GM06990 (cell line): ENCODE data around the gene PID1.

Experiments
- DNase-seq: peaks from one replicate; pipeline ENCODE4 v3.0.0-alpha.2; 2011; ENCODE audit not compliant: insufficient read length; ENCODE audit errors: extremely low read depth
- H3K27me3 ChIP-seq: replicated peaks from 2 replicates; pipeline ENCODE4 v1.6.0; 2011; ENCODE audit warnings: low read length; ENCODE audit not compliant: control insufficient read depth, insufficient read depth
- H3K36me3 ChIP-seq: 2 replicates; pipeline ENCODE4 v1.5.1; 2011; ENCODE audit warnings: low read length; ENCODE audit not compliant: control insufficient read depth, insufficient read depth
- H3K4me3 ChIP-seq: replicated peaks from 2 replicates; pipeline ENCODE4 v1.5.1; 2011; ENCODE audit warnings: low read depth, mild to moderate bottlenecking, control low read depth, low read length
- CTCF ChIP-seq: IDR thresholded peaks from 2 replicates; pipeline ENCODE4 v1.5.1; 2011; ENCODE audit warnings: low read length, control low read depth, mild to moderate bottlenecking, inconsistent platforms; ENCODE audit not compliant: insufficient read depth, poor library complexity, severe bottlenecking

Gene PID1

GRCh38 chr2:229261076-229261475, 10.0 kb downstream of the PID1 start:
- DNase-seq, result no peak
- no peaks in the 10 kb centered on the region for H3K36me3 ChIP-seq
- no peaks in the 10 kb centered on the region for H3K27me3 ChIP-seq
- no peak for TF ChIP-seq CTCF
- H3K4me3 ChIP-seq, result no peak overlapping the region

DNA sequence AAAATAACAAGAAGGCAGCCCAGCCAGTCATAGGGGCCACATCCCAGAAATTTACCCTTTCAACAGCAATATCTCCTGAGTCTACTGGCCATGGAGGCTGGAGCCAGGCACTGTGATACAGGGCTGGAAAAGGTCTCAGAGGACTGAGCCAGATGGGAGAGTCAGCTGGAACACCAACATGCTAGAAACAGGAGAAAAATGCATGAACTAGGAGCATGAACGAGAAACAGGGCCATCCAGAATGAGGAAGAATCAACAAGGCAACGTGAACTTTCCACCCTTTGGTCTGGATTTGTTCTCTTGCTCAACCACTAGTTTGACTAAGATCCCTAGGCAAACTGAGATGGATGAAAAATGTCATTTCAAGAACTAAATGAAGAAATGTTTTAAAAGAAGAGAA, 13.1 kb downstream of the PID1 start:
- no peak for DNase-seq
- Histone ChIP-seq H3K4me3 (no peak overlapping the region), H3K36me3 (no peaks in the 10 kb centered on the region), H3K27me3 (no peaks in the 10 kb centered on the region)
- TF ChIP-seq CTCF, result no peak

GRCh38 chr2:229256376-229256775, 14.7 kb downstream of the PID1 start:
- Histone ChIP-seq H3K36me3 (no peaks in the 10 kb centered on the region), H3K27me3 (no peaks in the 10 kb centered on the region), H3K4me3 (no peak overlapping the region)
- no peak for DNase-seq
- no peak for TF ChIP-seq CTCF

DNA sequence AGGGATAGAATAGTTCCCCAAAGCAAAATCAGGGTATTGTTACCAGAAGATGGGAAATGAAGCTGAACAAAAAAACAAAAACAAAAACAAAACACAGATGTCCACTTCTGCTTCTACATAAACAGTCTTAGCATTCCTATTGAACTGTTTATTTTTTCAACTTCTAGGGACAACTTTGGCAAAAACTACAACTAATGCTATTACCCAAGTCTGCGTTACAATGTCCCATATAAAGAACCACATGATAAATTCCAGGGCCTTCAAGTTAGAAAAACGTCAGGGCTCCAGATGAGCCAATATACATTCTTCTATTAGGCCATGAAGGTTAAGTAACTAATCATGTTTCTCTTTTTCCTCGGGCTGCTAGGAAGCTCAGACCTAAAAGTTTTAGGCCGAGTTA, 16.9 kb downstream of the PID1 start:
- TF ChIP-seq CTCF, result no peak
- no peak overlapping the region for H3K4me3 ChIP-seq
- H3K36me3 ChIP-seq, result no peaks in the 10 kb centered on the region
- DNase-seq, result no peak
- no peaks in the 10 kb centered on the region for H3K27me3 ChIP-seq

GRCh38 chr2:229252996-229253395, 18.1 kb downstream of the PID1 start:
- no peak for DNase-seq
- Histone ChIP-seq H3K27me3 (no peaks in the 10 kb centered on the region), H3K4me3 (no peak overlapping the region), H3K36me3 (no peaks in the 10 kb centered on the region)
- TF ChIP-seq CTCF, result no peak

GRCh38 chr2:229252280-229252679, 18.8 kb downstream of the PID1 start:
- no peak for TF ChIP-seq CTCF
- no peak for DNase-seq
- no peaks in the 10 kb centered on the region for H3K36me3 ChIP-seq
- no peak overlapping the region for H3K4me3 ChIP-seq
- H3K27me3 ChIP-seq, result no peaks in the 10 kb centered on the region
